A549 treated with CORT108297 at 1 μM for 4 hours (cell line): Measurements from ENCODE around the gene KRT9. TPM values are rescaled to one million over a fixed set of nuclear protein-coding genes. Genes with fewer than 3 reads are reported as not detected.

Experiments
- total RNA-seq: library from RNA; stranded (reverse); fragments of 200-300 nt; extraction: Qiagen RNA extraction; gene quantifications from 5 replicates; pipeline ENCODE4 v1.2.3, GENCODE V29; 2022

KRT9 gene, protein sequence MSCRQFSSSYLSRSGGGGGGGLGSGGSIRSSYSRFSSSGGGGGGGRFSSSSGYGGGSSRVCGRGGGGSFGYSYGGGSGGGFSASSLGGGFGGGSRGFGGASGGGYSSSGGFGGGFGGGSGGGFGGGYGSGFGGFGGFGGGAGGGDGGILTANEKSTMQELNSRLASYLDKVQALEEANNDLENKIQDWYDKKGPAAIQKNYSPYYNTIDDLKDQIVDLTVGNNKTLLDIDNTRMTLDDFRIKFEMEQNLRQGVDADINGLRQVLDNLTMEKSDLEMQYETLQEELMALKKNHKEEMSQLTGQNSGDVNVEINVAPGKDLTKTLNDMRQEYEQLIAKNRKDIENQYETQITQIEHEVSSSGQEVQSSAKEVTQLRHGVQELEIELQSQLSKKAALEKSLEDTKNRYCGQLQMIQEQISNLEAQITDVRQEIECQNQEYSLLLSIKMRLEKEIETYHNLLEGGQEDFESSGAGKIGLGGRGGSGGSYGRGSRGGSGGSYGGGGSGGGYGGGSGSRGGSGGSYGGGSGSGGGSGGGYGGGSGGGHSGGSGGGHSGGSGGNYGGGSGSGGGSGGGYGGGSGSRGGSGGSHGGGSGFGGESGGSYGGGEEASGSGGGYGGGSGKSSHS
- not detected in 5 replicates for total RNA-seq

DNA sequence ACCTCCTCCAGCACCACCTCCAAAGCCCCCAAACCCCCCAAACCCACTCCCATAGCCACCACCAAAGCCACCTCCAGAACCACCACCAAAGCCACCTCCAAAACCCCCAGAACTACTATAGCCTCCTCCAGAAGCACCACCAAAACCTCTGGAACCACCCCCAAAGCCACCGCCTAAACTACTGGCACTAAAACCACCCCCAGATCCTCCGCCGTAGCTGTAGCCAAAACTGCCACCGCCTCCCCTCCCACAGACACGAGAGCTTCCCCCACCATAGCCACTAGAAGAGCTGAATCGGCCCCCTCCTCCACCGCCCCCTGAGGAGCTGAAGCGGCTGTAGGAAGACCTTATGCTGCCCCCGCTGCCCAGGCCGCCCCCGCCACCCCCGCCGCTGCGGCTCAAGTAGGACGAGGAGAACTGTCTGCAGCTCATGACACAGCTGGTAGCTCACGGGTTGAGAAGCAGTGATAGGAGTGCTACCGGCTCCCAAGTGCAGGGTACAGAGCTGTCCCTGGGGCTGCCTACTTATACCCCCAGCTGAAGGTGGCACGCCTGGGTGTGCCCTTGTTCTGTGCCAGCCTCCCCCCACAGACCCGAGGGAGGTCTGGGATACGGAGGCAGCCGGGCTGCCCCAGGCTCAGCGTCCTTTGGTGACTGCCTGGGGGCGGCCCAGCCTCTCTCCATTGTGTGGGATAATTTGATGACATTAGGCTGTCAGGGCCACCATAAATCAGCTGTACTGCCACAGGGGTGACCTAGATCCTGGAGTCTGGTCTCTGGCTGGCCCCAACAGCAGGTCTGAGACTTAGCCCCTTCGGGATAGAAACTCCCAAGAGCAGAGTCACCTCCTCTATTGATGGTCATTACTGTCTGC, at the start of gene KRT9:
Gene KRT9 (minus strand): TSS at position 499 of the 874 bp plus-strand sequence. CDS start 67 bp downstream, at position 432.

DNA sequence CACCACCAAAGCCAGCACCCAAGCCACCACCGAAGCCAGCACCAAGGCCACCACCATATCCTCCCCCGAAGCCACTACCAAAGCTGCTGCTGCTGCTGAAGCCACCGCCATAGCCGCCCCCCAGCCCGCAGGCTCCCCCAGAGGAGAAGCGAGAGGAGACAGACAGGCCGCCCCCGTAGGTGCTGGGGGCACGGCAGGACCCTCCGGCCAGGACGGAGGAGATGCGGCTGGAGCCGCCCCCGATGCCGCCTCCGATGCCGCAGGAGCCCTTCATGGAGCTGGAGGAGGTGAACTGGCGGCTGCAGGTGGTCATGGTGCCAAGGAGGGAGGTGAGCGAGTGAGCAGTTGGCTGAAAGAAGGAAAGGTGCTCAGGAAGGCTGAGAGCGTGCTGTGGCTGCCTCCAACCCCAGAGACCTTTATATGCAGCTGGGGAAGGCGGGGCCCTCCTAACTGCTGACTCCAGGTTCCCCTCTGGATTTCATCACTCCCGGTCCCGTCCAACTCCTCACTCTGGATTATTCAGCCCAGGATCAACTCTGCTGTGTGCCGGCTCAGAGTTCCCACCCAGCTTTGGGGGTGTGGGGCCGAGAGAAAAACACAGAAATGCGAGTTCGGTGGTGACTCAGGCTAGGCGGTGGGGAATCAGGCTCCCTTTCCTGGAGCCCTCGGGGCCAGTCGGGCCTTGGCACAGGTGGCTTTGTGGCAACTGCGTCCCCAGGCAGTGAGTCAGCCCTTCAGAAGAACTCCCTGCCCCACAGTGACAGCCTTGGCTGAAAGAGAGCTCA, 40.7 kb upstream of the KRT9 start, which contains the start of gene KRT16:
Gene KRT16 (minus strand): TSS at position 392 of the 785 bp plus-strand sequence. CDS start 79 bp downstream, at position 313.

DNA sequence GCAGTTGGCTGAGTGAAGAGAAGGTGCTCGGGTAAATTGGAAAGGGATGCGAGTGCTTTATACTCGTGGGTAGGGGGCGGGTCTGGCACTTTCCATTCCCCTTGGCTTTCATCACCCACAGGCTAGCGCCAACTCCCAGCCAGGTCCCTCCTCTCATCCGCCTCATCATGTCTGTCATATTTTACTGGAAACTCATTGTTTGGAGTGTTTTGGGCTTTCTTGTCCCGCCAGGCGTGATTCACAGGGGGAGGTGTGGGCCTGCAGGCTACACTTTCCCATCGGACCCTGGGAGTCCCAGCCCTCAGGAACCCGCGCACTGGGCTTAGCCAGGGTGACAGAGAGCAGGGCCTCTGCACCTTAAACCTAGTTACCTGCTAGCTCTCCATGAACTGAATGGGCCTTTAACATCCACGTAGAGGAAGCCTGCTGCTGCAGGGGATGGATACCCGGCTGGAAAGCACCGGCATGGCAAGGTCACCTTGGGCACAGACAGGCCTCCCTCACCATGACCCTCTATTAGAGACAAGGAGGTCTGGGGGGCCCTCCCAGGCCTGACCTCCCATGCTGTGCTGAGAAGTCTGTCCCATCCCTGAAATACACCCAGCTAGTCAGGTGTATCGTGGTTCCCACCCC, 15.1 kb upstream of the KRT9 start, which contains the start of gene KRT14:
Gene KRT14 (minus strand): TSS at position 33 of the 633 bp plus-strand sequence. CDS start 61 bp downstream, outside the sequence.

DNA sequence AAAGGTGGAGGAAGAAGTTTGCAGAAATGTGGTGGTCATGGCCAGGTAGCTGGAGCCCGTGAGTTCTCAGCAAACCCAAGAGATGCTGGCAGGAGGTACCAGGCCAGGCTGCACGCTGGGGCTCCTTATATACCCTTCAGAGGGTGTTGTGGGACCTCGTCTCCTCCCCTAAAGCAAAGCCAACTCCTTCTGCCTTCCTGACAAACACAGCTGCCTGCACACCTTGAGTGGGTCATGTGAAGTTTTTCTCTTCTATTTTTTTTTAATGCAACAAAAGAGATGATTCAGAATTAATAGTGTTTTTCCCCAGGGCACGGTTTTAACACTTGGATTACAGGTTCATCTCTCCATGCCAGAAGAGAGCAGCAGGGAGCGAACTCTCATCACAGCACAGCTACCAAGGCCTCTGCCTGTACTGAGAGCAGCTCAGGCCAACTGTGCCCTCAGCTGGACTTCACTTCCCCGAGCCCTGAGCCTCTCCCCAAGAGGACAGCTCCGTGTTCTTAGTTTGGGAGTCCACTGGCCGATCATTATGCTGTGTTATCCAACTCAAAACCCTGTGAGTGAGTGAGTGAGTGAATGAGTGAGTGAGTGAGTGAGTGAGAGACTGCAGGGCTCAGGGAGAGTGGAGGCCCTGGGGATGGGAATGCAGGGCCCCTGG, 52.9 kb downstream of the KRT9 start, which contains the start of gene KRT15:
Gene KRT15 (minus strand): TSS at position 102 of the 661 bp plus-strand sequence. CDS start 63 bp downstream, at position 39.

Other genes with a start within 250 kb of the KRT9 start
- gene KRT33A, start 221.2 kb downstream of the KRT9 start, total RNA-seq: not detected in 5 replicates
- 0.09 to 0.10 TPM (median 0.10 TPM) in 3 of 5 replicates, not detected in the others for gene KRT33B, start 202.2 kb downstream of the KRT9 start, total RNA-seq
- 0.12 to 0.50 TPM (median 0.32 TPM) in 5 replicates for gene KRT34, start 189.8 kb downstream of the KRT9 start, total RNA-seq
- gene KRT31, start 174.5 kb downstream of the KRT9 start, total RNA-seq: not detected in 5 replicates
- gene KRT37, start 147.5 kb downstream of the KRT9 start, total RNA-seq: not detected in 5 replicates
- not detected in 5 replicates for gene KRT38, start 131.1 kb downstream of the KRT9 start, total RNA-seq
- gene KRT32, start 104.7 kb downstream of the KRT9 start, total RNA-seq: 0.05 TPM in 1 of 5 replicates, not detected in the others
- gene KRT35, start 90.9 kb downstream of the KRT9 start, total RNA-seq: not detected in 5 replicates
- gene KRT36, start 82.1 kb downstream of the KRT9 start, total RNA-seq: not detected in 5 replicates
- gene KRT13, start 66.4 kb downstream of the KRT9 start, total RNA-seq: 0.10 to 0.40 TPM (median 0.11 TPM) in 5 replicates
- gene KRT15, start 53.2 kb downstream of the KRT9 start, total RNA-seq: 2.8 to 5.0 TPM (median 4.0 TPM) in 5 replicates
- 39.1 to 62.2 TPM (median 51.0 TPM) in 5 replicates for gene KRT19, start 43.8 kb downstream of the KRT9 start, total RNA-seq
- gene KRT14, start 14.8 kb upstream of the KRT9 start, total RNA-seq: 0.08 to 0.34 TPM (median 0.13 TPM) in 3 of 5 replicates, not detected in the others
- 0.40 to 0.85 TPM (median 0.64 TPM) in 5 replicates for gene KRT16, start 40.7 kb upstream of the KRT9 start, total RNA-seq
- 0.88 to 1.5 TPM (median 1.1 TPM) in 5 replicates for gene KRT17, start 52.5 kb upstream of the KRT9 start, total RNA-seq
- gene EIF1, start 116.8 kb upstream of the KRT9 start, total RNA-seq: 1,154 to 1,812 TPM (median 1,361 TPM) in 5 replicates
- 0.21 to 0.34 TPM in 2 of 5 replicates, not detected in the others for gene GAST, start 140.3 kb upstream of the KRT9 start, total RNA-seq
- gene HAP1, start 162.6 kb upstream of the KRT9 start, total RNA-seq: 0.88 to 2.0 TPM (median 1.7 TPM) in 5 replicates
- gene JUP, start 214.7 kb upstream of the KRT9 start, total RNA-seq: 86.6 to 131 TPM (median 125 TPM) in 5 replicates
- gene P3H4, start 239.9 kb upstream of the KRT9 start, total RNA-seq: 29.5 to 40.9 TPM (median 36.9 TPM) in 5 replicates
- gene FKBP10, start 240.9 kb upstream of the KRT9 start, total RNA-seq: 87.2 to 120 TPM (median 113 TPM) in 5 replicates